Medulla oblongata (tissue), 1 donor: ENCODE results near the gene OSGEP.

Experiments
- DNase-seq: peaks from one replicate; pipeline ENCODE4 v3.0.0-alpha.2; 2015; ENCODE audit errors: extremely low spot score

The OSGEP gene

DNA sequence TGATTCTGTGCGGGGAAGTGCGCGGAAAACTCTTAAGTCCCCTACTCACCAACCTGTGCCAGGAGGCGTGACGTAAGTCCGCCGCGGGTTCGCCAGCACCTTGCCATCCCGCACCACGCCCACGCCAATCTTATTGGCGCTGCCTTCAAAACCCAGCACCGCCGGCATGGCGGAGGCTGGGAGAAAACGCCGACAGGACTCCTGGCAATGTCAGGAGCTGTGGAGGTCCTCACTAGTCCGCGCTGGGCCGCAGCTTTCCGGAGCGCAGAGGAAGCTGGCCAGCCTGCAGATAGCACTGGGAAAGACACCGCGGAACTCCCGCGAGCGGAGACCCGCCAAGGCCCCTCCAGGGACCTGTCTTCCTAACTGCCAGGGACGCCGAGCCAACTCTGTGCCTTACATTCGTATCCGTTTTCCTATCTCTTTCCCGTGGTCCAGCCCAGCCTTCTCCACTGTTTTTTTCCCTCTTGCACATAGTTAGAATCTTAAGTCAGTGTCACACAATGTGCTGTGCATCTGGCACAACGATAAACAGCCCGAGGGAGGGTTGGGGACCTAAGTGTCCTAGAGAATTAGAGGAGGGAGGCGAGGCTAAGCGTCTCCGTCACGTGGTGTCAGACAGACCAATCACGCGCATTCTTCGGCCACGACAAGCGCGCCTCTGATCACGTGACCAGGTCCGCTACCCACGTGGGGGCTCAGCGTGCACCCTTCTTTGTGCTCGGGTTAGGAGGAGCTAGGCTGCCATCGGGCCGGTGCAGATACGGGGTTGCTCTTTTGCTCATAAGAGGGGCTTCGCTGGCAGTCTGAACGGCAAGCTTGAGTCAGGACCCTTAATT is at the start of gene OSGEP, which contains the start of gene APEX1:
OSGEP (minus strand) TSS at position 297 of the 839 bp plus-strand sequence; CDS start at position 168, 129 bp downstream.
APEX1 (plus strand) TSS at position 711 of the 839 bp plus-strand sequence. CDS start 420 bp downstream, outside the sequence.
- DNase-seq = peak; percentile 100

DNA sequence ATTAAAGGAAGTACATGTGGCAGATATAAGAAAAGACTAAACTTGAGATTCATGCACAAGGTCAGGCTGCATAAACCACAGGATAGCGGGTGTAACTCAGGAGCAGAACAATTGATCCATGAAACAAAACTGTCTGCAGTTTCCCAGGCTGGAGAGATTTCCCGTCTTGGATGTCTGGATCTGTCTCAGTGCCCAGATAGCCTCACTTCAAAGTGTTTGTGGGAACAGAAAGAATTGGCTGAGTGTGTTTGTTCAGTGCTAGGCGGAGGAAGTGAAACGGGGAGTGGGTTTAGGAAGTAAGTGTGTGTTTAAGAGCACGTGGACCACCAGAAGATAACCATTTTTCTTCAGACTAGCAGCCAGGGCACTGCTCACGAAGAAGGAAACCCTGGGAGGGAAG is 49.3 kb upstream of the OSGEP start:
- peak; percentile 74 for DNase-seq

GRCh38 chr14:20501346-20501745 is 46.7 kb upstream of the OSGEP start:
- no peak for DNase-seq

DNA sequence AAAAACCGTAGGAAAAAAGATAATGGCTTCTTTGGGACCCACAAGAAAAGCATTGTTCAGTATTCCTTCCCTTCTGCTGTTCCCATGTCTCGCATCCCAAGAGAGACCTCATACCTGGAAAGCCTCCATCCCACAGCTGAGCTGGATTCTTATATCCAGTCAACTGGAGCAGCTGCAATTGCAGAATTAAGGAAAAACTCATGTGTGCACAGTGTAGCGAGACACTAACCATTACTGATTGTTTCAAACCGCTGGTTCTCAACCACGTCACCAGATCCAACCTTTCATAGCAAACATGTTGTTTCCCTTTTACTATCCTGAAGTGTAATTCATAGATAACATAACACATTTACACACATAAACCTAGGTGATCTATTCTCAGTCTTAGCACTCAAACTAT is 45.3 kb upstream of the OSGEP start:
- no peak for DNase-seq

DNA sequence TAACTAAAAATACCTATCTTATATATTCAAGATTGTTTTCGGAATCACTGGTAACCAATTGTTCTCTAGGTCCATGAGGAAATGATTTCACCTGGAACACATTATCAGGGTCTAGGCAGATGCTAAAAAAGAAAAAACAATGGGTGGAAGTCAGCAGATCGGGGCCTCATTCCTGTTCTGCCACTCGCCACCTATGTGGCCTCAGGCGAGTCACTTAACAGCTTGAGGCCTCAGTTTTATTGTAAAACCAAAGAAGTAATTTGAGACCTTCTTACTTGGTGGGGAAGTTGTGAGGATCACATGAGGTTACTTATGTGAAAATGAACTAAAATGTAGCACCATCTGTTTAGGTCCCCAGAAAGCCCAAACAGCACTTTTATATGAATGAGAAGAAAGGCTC is 44.5 kb upstream of the OSGEP start:
- DNase-seq = no peak

DNA sequence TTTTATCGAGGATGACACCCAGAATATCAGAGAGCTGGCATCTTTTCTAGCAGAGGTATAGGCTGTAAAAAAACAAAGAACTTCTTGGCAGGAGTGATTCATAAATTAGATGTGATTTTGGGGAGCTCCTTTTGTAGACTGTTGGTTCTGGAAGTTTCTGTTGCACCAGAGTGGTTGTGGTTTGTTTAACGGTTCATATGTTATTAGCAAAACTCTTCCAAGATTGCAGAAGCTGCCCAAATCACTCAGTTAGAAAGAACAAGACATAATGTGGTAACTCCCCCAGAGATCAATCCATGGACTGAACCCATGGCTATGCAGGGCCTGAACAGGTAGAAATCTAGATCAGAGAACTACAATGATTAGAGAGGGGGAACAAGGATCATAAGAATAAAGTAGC is 44.0 kb upstream of the OSGEP start:
- no peak for DNase-seq

GRCh38 chr14:20494935-20495766 is 40.5 kb upstream of the OSGEP start:
- DNase-seq = no peak

DNA sequence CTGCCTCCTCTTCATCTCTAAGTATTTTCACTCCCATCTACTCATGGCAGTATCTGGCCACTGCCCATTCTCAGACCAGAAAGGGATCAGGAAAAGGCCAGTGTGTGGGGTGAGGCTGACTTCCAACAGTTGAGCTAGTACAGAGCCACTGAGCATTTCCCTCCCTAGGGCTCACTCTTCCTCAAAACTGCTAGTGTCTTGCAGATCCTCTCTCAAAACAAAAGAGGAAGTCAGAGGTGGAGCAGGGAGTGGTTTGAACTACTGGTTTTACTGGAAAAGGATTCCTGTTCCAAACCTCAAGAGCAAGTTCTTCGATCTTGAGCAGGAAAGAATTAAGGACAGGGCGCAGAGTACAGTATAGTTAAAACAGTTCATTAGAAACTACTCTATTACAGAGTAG is 39.0 kb upstream of the OSGEP start:
- DNase-seq = peak; percentile 75

- DNase-seq = no peak
Observed at GRCh38 chr14:20492486-20492885, 37.9 kb upstream of the OSGEP start.

DNA sequence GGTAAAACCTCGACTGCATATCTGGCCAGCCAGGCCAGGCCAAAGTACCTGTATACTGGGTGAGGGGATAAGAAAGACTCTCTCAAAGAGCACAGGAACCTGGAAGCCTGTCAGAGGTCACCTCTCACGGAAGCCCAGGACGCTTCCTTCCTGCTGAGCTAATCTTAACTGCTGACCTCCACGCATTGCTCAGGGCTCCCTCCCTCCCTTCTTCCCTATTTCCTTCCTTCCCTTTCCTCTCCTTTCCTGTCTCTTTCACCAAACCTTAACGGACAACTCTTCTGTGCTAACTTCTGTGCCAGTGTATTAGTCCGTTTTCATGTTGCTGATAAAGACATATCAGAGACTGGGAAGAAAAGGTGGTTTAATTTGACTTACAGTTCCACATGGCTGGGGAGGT is 36.0 kb upstream of the OSGEP start:
- no peak for DNase-seq

DNA sequence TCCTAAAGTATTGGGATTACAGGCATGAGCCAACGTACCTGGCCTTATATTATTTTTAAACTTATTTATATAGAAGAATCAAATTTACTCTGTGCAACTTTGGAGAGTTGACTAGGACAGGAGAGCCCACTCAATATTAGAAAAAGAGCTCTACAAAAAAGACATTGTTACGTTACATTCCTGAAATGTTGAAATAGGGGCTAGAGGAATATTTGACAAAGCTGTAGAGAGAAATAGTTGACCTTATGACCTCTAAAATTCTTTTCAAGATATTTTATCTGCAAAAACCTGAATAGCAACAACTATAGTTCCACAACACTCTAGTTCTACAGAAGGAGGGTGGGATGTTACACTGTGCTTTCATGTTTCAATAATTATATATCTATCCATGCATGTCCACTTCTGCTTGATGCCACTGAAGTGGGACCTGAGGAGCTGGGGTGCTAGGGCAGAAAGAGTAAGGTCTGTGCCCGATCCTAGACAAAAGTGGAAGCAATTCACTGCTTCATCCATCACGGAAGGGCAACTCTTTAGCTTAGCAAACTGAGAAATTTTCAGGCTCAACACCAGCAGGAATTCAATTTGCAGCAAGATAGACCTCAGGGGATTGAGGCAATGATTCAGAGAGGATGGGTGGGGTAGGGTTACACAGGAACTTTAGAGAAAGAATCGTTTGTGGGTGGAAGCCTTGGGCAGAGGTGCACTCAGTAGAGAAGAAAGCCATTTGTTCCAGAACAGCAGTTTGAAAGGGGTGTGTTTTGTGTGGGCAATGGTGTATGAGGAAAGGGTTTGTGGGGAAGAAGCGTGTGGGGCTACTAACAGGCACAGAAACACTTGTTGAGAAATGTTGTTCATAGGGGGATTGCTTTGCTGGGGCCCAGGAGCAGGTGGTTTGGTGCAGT is 34.7 kb upstream of the OSGEP start:
- DNase-seq = no peak

- no peak for DNase-seq
Observed at GRCh38 chr14:20487396-20487725, 32.7 kb upstream of the OSGEP start.

DNA sequence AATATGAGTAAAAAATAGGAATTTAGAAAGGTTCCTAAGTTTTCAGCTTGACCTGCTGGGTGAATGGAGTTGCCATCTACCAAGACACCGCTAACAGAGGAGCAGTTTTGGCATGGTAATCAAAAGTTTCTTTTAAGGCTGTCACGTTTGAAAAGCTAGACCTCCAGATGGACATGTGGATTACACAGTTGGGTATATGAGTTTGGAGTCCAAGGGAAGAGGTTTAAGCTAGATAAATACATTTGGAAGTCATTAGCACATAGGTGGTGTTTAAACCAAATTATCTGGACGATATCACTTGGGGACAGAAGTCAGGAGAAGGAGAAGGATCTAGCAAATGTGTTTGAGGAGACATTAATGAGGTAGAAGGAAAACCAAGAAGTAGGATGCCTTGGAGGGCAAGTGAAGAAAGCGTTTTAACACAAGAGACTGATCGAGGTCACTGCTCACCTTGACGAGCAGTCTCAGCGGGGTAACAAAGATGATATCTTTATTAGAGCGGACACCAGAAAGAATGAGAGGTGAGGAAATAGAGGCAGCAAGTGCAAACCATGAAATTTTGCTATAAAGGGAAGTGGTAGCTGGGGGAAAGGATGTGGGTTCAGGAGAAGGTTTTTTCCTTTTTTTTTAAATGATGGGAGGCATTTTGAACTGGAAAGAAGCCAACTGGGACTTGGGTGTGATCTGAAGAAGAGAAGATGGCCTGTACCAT is 32.2 kb upstream of the OSGEP start:
- peak; percentile 7 for DNase-seq

GRCh38 chr14:20485900-20486299 is 31.3 kb upstream of the OSGEP start:
- DNase-seq = no peak

DNA sequence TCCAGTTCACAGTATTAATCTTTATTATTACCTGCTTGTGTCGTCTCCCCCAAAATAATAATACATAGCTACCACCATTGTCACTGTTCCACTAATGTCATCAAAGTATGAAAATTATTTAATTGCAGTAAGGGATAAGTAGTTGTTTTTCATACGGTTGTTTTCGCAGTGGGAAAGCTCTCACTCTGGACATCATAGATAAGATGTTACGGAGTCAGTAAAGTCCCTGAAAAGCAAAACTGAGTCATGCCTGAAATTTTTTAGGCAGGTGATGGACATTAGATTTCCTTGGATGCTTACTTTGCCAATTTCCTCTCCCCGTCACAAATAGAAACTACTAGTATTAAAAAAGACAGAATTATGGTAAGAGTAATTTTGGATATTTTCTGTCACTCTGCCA is 27.8 kb upstream of the OSGEP start:
- no peak for DNase-seq

DNA sequence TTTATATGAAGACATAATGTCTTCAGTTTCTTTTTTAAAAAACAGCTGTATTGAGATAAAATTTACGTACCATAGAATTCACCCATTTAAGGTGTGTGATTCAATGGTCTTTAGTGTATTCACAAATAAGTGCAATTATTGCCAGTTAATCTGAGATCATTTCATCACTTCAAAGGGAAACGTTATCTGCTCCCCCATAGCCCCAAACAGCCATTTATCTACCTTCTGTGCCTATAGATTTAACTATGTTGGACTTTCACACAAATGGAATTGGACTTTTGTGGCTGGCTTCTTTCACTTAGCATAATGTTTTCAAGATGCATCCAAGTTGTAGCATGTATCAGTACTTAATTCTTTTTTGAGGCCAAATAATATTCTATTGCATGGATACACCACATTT is 24.3 kb upstream of the OSGEP start:
- DNase-seq = no peak

DNA sequence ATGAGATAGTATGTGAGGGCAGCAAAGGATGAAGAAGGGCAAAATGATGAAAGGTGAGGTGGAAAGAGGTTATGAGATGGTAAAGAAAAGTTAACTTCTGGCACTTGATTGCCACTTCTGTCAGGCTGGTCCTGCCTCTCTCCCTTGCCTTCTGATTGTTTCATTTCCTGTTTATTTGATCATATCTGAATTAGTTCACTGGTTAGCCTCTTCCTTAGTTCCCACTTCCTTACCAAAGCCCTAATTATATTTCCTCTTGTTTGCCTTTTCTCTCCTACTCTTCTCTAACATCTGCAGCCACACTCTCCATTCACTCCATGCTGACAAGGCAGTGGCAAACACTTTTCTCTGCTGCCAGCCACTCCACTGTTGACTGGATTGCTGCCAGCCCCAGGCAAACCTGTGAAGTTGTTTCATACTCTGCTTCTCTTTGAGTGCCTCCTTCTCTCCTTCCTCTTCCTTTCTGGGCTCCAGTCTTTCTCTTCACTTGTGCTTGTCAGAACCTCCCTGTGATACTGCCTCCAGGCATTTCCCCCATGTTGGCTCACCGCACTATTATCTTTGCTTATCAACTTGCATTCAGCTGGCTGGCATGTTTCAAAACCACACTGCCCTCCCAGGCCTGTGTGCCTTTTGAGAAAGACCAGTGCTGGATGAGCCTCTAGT is 22.7 kb upstream of the OSGEP start:
- peak; percentile 61 for DNase-seq

GRCh38 chr14:20476776-20477175 is 22.2 kb upstream of the OSGEP start:
- DNase-seq = no peak

- DNase-seq = no peak
Observed at GRCh38 chr14:20472536-20473169, 18.0 kb upstream of the OSGEP start.

DNA sequence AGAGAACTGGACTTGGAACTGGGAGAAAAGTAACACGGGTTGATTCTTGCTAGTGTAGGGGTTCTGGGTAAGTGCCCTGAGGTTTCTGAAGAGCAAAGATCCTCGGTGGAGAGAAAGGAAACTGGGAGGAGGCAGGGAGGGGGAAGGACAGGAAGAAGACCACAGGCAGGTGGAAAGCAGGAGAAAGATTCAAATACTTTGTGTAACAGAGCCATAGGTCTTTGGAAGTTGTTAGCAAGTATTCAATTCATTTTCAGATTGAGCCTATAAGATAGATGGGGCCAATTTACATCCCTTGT is 15.9 kb upstream of the OSGEP start:
- DNase-seq = no peak
